Astrocyte (in vitro differentiated cells and primary cell): ENCODE measurements around the gene PLBD1.

ENCODE experiments used
- EZH2 ChIP-seq: IDR thresholded peaks from 2 replicates; pipeline ENCODE4 v1.6.1; 2012; ENCODE audit warnings: mild to moderate bottlenecking, low read length, inconsistent platforms; ENCODE audit not compliant: insufficient read depth
- TF ChIP-seq, protein P1 (sequence below): IDR thresholded peaks from 2 replicates; pipeline ENCODE4 v1.5.1; 2011; ENCODE audit warnings: low read depth, mild to moderate bottlenecking, inconsistent platforms, low read length, moderate library complexity; ENCODE audit not compliant: insufficient read depth

DNA sequence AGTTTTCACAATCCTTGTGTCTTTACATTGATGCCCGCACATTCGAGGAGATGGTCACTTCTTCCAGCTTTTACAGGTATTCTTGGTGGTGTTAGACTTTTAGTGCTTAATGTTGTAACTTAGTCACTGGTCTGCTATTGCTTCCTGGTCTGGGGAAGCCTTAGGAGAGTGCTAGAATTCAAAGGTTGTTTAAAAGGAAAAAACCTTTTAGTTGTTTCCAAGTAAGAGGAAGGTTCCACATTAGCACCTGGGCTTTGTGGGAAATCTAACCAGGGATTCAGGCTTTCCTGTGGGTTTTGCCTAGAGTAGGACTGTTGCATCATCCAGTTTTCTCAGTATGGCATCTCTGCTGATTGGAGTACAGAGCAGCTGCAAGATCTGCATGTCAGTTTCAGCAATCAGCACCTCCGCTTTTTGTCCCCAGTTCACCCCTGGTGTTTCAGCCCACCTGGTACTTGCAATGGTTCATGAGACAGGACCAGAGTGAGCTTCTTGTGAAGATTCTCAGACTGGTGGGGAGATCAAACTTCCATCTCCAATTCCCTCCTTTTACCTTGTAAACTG, 44.0 kb upstream of the PLBD1 start:
- TF ChIP-seq, protein P1, sequence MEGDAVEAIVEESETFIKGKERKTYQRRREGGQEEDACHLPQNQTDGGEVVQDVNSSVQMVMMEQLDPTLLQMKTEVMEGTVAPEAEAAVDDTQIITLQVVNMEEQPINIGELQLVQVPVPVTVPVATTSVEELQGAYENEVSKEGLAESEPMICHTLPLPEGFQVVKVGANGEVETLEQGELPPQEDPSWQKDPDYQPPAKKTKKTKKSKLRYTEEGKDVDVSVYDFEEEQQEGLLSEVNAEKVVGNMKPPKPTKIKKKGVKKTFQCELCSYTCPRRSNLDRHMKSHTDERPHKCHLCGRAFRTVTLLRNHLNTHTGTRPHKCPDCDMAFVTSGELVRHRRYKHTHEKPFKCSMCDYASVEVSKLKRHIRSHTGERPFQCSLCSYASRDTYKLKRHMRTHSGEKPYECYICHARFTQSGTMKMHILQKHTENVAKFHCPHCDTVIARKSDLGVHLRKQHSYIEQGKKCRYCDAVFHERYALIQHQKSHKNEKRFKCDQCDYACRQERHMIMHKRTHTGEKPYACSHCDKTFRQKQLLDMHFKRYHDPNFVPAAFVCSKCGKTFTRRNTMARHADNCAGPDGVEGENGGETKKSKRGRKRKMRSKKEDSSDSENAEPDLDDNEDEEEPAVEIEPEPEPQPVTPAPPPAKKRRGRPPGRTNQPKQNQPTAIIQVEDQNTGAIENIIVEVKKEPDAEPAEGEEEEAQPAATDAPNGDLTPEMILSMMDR: no peak
- no peak for TF ChIP-seq EZH2
